HG03469 (cell line): ENCODE results near the gene PHGDH.
"Not testable (repeated sequence)": the region's sequence is repeated elsewhere in the genome, so short reads cannot be mapped to it uniquely, and the experiment has no call there.

Source experiments
- ATAC-seq: cut with Tn5 transposase; IDR thresholded peaks from one replicate; pipeline ENCODE4 v1.9.1; 2021; ENCODE audit warnings: mild to moderate bottlenecking, moderate library complexity, moderate number of reproducible peaks; ENCODE audit not compliant: unreplicated experiment

Gene PHGDH

GRCh38 chr1:119784191-119784781 is 72.6 kb downstream of the PHGDH start:
- no peak for ATAC-seq

- ATAC-seq: not testable (repeated sequence)
Measured at GRCh38 chr1:119786046-119786445, 74.3 kb downstream of the PHGDH start.

GRCh38 chr1:119786473-119787050 is 74.8 kb downstream of the PHGDH start:
- not testable (repeated sequence) for ATAC-seq

GRCh38 chr1:119787776-119788175 is 76.0 kb downstream of the PHGDH start:
- ATAC-seq: no peak

- no peak for ATAC-seq
Measured at GRCh38 chr1:119790451-119791198, 78.9 kb downstream of the PHGDH start.

- no peak for ATAC-seq
Measured at GRCh38 chr1:119791377-119791776, 79.6 kb downstream of the PHGDH start.
